Neural progenitor cell (in vitro differentiated cells): ENCODE measurements around the gene FAM53A.

Source experiments
- EZH2 ChIP-seq: fragments of 200-600 bp; sonication (generic); IDR thresholded peaks from 2 replicates; pipeline ENCODE4 v1.6.1; 2017; ENCODE audit warnings: antibody characterized with exemption, mild to moderate bottlenecking, moderate library complexity
- EZH2phosphoT487 ChIP-seq: fragments of 200-600 bp; sonication (generic); IDR thresholded peaks from 2 replicates; pipeline ENCODE4 v1.6.1; 2017; ENCODE audit warnings: antibody characterized with exemption
- TF ChIP-seq, protein P1 (sequence below): fragments of 200-600 bp; sonication (generic); IDR thresholded peaks from 2 replicates; pipeline ENCODE4 v1.5.1; 2017; ENCODE audit warnings: antibody characterized with exemption, mild to moderate bottlenecking

DNA sequence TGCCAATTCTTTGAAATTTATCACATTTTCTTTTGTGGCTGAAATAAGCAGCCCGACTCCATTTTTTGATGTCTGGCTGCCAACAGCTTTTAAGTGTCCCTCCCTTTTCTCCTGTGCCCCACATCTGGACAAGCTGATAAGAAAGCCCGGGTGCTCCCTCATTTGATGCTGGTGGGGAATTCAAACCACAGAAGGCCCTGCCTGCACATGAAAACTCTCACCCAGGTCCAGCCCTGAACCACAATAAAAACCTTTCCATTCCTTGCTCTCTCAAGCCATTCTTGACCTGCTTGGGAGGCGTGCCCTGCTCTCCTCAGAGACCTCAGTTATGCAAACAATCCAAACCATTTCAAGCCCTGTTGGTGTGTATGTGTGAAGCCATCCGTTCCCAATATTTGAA, 93.9 kb downstream of the FAM53A start:
- no peak for TF ChIP-seq EZH2
- TF ChIP-seq, protein P1, sequence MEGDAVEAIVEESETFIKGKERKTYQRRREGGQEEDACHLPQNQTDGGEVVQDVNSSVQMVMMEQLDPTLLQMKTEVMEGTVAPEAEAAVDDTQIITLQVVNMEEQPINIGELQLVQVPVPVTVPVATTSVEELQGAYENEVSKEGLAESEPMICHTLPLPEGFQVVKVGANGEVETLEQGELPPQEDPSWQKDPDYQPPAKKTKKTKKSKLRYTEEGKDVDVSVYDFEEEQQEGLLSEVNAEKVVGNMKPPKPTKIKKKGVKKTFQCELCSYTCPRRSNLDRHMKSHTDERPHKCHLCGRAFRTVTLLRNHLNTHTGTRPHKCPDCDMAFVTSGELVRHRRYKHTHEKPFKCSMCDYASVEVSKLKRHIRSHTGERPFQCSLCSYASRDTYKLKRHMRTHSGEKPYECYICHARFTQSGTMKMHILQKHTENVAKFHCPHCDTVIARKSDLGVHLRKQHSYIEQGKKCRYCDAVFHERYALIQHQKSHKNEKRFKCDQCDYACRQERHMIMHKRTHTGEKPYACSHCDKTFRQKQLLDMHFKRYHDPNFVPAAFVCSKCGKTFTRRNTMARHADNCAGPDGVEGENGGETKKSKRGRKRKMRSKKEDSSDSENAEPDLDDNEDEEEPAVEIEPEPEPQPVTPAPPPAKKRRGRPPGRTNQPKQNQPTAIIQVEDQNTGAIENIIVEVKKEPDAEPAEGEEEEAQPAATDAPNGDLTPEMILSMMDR = no peak
- TF ChIP-seq EZH2phosphoT487 = no peak
